Measurements from ENCODE around the gene TRIM25.

DNA sequence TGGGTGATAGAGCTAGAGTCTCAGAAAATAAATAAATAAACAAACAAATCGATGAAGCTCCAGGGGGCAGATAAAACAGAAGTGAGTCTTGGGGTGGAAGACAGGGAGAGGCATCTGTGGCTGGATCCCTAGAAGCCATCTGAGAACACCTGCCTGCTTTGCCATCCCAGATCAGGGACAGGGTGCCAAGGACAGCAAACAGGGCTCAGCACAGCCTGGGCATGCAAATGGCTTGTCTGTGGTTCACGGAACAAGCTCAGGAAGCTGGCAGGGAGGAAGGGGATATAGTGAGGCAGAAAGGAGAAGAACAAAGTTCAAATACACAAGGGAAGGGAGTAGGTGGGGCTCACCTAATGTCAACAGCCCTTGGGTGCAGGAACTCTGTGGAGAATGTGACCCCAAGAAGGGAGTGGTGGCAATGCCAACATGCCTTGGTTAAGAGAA lies 27.5 kb downstream of the TRIM25 start:
- no peak for TF ChIP-seq CTCF (IDR thresholded peaks at IDR 0.05)
- TF ChIP-seq POLR2A (IDR thresholded peaks at IDR 0.05) = no peak
